Endothelial cell of umbilical vein (primary cell): ENCODE results near the gene PDCD1.

Source experiments
- EZH2 ChIP-seq: IDR thresholded peaks from 2 replicates; pipeline ENCODE4 v1.6.1; 2012; ENCODE audit warnings: borderline replicate concordance, low read depth, mild to moderate bottlenecking, moderate library complexity, low read length, inconsistent platforms; ENCODE audit not compliant: severe bottlenecking
- GATA2 ChIP-seq: IDR thresholded peaks from 2 replicates; pipeline ENCODE4 v1.7.0; 2011; ENCODE audit warnings: low read depth, mild to moderate bottlenecking, moderate library complexity, mixed read lengths, low read length; ENCODE audit not compliant: insufficient read length, insufficient read depth
- JUN ChIP-seq: IDR thresholded peaks from 2 replicates; pipeline ENCODE4 v1.6.1; 2011; ENCODE audit warnings: borderline replicate concordance, low read depth; ENCODE audit not compliant: insufficient read length, insufficient read depth
- MYC ChIP-seq: IDR thresholded peaks from one replicate; pipeline ENCODE4 v1.6.1; 2011; ENCODE audit warnings: mild to moderate bottlenecking, low read depth, low read length
- POLR2A ChIP-seq: IDR thresholded peaks from 2 replicates; pipeline ENCODE4 v1.6.1; 2012; ENCODE audit warnings: low read depth, mild to moderate bottlenecking, control low read depth, low read length
- POLR2AphosphoS5 ChIP-seq: IDR thresholded peaks from 2 replicates; pipeline ENCODE4 v1.6.1; 2012; ENCODE audit warnings: low read depth, mild to moderate bottlenecking, control low read depth, low read length, moderate library complexity; ENCODE audit not compliant: insufficient read depth
- TF ChIP-seq, protein P1 (sequence below), 2 donors: IDR thresholded peaks; 1 replicate in 1 of 2; 2 replicates in 1 of 2; pipeline ENCODE4 v1.5.1; 2011; ENCODE audit warnings: low read length in 2 of 2, mild to moderate bottlenecking in 2 of 2, moderate library complexity in 2 of 2, control low read depth in 1 of 2, inconsistent platforms in 1 of 2, low read depth in 1 of 2; ENCODE audit not compliant: insufficient read depth in 1 of 2; ENCODE audit errors: extremely low read depth in 1 of 2
- TF ChIP-seq, protein P2 (sequence below): IDR thresholded peaks from 2 replicates; pipeline ENCODE4 v1.6.1; 2011; ENCODE audit not compliant: insufficient read depth, insufficient read length

DNA sequence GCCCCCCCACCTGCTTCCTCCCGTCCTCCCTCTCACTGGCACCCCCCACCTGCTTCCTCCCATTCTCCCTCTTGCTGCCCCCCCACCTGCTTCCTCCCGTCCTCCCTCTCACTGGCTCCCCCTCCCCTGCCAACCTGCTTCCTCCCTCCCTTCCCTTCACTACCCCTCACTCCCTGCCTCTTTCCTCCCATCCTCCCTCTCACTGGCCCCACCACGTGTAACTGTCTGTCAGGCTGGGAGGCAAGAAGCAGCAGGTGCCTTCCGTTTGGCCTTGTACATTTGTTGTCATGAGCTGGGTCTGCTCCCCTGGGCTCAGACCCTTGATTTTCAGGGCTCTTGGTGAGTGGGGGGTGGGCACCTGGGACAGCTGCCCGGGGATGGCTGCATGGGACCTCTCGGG, 29.9 kb upstream of the PDCD1 start:
- TF ChIP-seq POLR2A (no peak), EZH2 (no peak), GATA2 (no peak), POLR2AphosphoS5 (no peak), JUN (no peak), MYC (no peak)
- TF ChIP-seq, protein P1, sequence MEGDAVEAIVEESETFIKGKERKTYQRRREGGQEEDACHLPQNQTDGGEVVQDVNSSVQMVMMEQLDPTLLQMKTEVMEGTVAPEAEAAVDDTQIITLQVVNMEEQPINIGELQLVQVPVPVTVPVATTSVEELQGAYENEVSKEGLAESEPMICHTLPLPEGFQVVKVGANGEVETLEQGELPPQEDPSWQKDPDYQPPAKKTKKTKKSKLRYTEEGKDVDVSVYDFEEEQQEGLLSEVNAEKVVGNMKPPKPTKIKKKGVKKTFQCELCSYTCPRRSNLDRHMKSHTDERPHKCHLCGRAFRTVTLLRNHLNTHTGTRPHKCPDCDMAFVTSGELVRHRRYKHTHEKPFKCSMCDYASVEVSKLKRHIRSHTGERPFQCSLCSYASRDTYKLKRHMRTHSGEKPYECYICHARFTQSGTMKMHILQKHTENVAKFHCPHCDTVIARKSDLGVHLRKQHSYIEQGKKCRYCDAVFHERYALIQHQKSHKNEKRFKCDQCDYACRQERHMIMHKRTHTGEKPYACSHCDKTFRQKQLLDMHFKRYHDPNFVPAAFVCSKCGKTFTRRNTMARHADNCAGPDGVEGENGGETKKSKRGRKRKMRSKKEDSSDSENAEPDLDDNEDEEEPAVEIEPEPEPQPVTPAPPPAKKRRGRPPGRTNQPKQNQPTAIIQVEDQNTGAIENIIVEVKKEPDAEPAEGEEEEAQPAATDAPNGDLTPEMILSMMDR (IDR thresholded peaks at IDR 0.05; ENCODE audit: extremely low read depth in 1 of 2, insufficient read depth in 1 of 2, low read depth in 1 of 2, low read length in 2 of 2): no peak
- TF ChIP-seq, protein P2, sequence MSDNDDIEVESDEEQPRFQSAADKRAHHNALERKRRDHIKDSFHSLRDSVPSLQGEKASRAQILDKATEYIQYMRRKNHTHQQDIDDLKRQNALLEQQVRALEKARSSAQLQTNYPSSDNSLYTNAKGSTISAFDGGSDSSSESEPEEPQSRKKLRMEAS: no peak
